ENCODE data around the gene PHAF1. TPM values are rescaled to one million over a fixed set of nuclear protein-coding genes. Genes with fewer than 3 reads are reported as not detected.

PHAF1 gene
- total RNA-seq, 4 donors from 2014 or later, result 39.7 to 51.1 (median 46.8) TPM

- 75 to 78% methylated on average over 4 of the region's 4 CpGs for WGBS, 2 donors
- H3K4me3 ChIP-seq (ENCODE audit: low read depth, poor library complexity, severe bottlenecking), result no peak overlapping the region
- DNase-seq (ENCODE audit: low spot score in 2 of 2), result no peak
- intact Hi-C loops (cut with DNase I; ENCODE audit: low total_unique reads), result no loop called here
- TF ChIP-seq CTCF (IDR thresholded peaks at IDR 0.05) (no peak), POLR2A (IDR thresholded peaks at IDR 0.05) (no peak)
Measured at GRCh38 chr16:67077871-67078270, 31.9 kb upstream of the PHAF1 start.

- WGBS, 2 donors, result 90 to 95% methylated on average over 6 of the region's 6 CpGs
- intact Hi-C loops (cut with DNase I; ENCODE audit: low total_unique reads), result no loop called here
- no peak overlapping the region for H3K4me3 ChIP-seq (ENCODE audit: low read depth, poor library complexity, severe bottlenecking)
- no peak for TF ChIP-seq CTCF (IDR thresholded peaks at IDR 0.05)
- no peak for TF ChIP-seq POLR2A (IDR thresholded peaks at IDR 0.05)
- no peak for DNase-seq (ENCODE audit: low spot score in 2 of 2)
Measured at GRCh38 chr16:67082100-67082499, 27.6 kb upstream of the PHAF1 start.

GRCh38 chr16:67082891-67083290 is 26.9 kb upstream of the PHAF1 start:
- no peak overlapping the region for H3K4me3 ChIP-seq (ENCODE audit: low read depth, poor library complexity, severe bottlenecking)
- no peak for DNase-seq (ENCODE audit: low spot score in 2 of 2)
- TF ChIP-seq CTCF (IDR thresholded peaks at IDR 0.05) (no peak), POLR2A (IDR thresholded peaks at IDR 0.05) (no peak)
- intact Hi-C loops (cut with DNase I; ENCODE audit: low total_unique reads), result no loop called here
- WGBS, 2 donors, result 84 to 88% methylated on average over 1 of the region's 1 CpG

- TF ChIP-seq CTCF (IDR thresholded peaks at IDR 0.05) (no peak), POLR2A (IDR thresholded peaks at IDR 0.05) (no peak)
- H3K4me3 ChIP-seq (ENCODE audit: low read depth, poor library complexity, severe bottlenecking), result no peak overlapping the region
- WGBS, 2 donors, result 94 to 97% methylated on average over 4 of the region's 4 CpGs
- intact Hi-C loops (cut with DNase I; ENCODE audit: low total_unique reads), result no loop called here
- no peak for DNase-seq (ENCODE audit: low spot score in 2 of 2)
Measured at GRCh38 chr16:67084345-67085028, 25.3 kb upstream of the PHAF1 start.

GRCh38 chr16:67086822-67087221 is 22.9 kb upstream of the PHAF1 start:
- no peak for DNase-seq (ENCODE audit: low spot score in 2 of 2)
- TF ChIP-seq CTCF (IDR thresholded peaks at IDR 0.05) (no peak), POLR2A (IDR thresholded peaks at IDR 0.05) (no peak)
- H3K4me3 ChIP-seq (ENCODE audit: low read depth, poor library complexity, severe bottlenecking), result no peak overlapping the region
- intact Hi-C loops (cut with DNase I; ENCODE audit: low total_unique reads), result no loop called here

- 94 to 100% methylated on average over 1 of the region's 1 CpG for whole genome bisulfite sequencing, 2 donors
- intact Hi-C loops (cut with DNase I; ENCODE audit: low total_unique reads), result no loop called here
- DNase-seq (ENCODE audit: low spot score in 2 of 2), result no peak
- no peak overlapping the region for H3K4me3 ChIP-seq (ENCODE audit: low read depth, poor library complexity, severe bottlenecking)
- TF ChIP-seq POLR2A (IDR thresholded peaks at IDR 0.05) (no peak), CTCF (IDR thresholded peaks at IDR 0.05) (no peak)
Measured at GRCh38 chr16:67087291-67087690, 22.4 kb upstream of the PHAF1 start.
